CD14-positive monocyte (primary cell): ENCODE results near the gene POLR2J. TPM values are rescaled to one million over a fixed set of nuclear protein-coding genes. Genes with fewer than 3 reads are reported as not detected.

ENCODE experiments used
- DNase-seq, 3 donors: peaks; one replicate each; pipeline ENCODE4 v3.0.0-alpha.2; 2011 to 2022
- H2AFZ ChIP-seq: 2 replicates; pipeline ENCODE4 v1.6.0; 2012; ENCODE audit warnings: mild to moderate bottlenecking, low read depth, low read length, inconsistent platforms; ENCODE audit not compliant: insufficient read depth, poor library complexity, severe bottlenecking
- H3K27ac ChIP-seq, 2 donors: 1 replicate in 1 of 2; 2 replicates in 1 of 2; pipeline ENCODE4 v1.5.1; 2012 to 2013; ENCODE audit warnings: low read length in 2 of 2, control low read depth in 1 of 2, inconsistent platforms in 1 of 2, low read depth in 1 of 2, mild to moderate bottlenecking in 1 of 2
- H3K27me3 ChIP-seq, 2 donors: one replicate each; pipeline versions ENCODE4 v1.6.0 to v1.6.1; 2011 to 2013; ENCODE audit warnings: low read length in 2 of 2; ENCODE audit not compliant: control insufficient read depth in 2 of 2, insufficient read depth in 2 of 2
- H3K36me3 ChIP-seq, 2 donors: replicated peaks in 1 of 2; 1 replicate in 1 of 2; 2 replicates in 1 of 2; pipeline versions ENCODE4 v1.5.1 to v1.6.1; 2012 to 2013; ENCODE audit warnings: low read length in 2 of 2, control low read depth in 1 of 2, inconsistent platforms in 1 of 2, mild to moderate bottlenecking in 1 of 2; ENCODE audit not compliant: insufficient read depth in 2 of 2, control insufficient read depth in 1 of 2
- H3K4me1 ChIP-seq, 2 donors: 1 replicate in 1 of 2; 2 replicates in 1 of 2; pipeline versions ENCODE4 v1.5.1 to v1.6.1; 2012 to 2013; ENCODE audit warnings: low read length in 2 of 2, control low read depth in 1 of 2, inconsistent platforms in 1 of 2, mild to moderate bottlenecking in 1 of 2, moderate library complexity in 1 of 2; ENCODE audit not compliant: insufficient read depth in 2 of 2, control insufficient read depth in 1 of 2
- H3K4me2 ChIP-seq: replicated peaks from 2 replicates; pipeline ENCODE3; 2012; ENCODE audit warnings: low read length, moderate library complexity, mild to moderate bottlenecking; ENCODE audit not compliant: poor library complexity, severe bottlenecking; ENCODE audit errors: extremely low read depth
- H3K4me3 ChIP-seq, 3 experiments: fragments of 200-600 bp in 1 of 3; sonication (generic) in 1 of 3; replicated peaks in 1 of 3; 1 replicate in 2 of 3; 2 replicates in 1 of 3; pipeline ENCODE4 v1.5.1; 2011 to 2013; ENCODE audit warnings: low read length in 3 of 3, mild to moderate bottlenecking in 3 of 3, control low read depth in 2 of 3, low read depth in 2 of 3, inconsistent platforms in 1 of 3, moderate library complexity in 1 of 3
- H3K79me2 ChIP-seq: 2 replicates; pipeline ENCODE4 v1.6.0; 2012; ENCODE audit warnings: mild to moderate bottlenecking, control low read depth, inconsistent platforms, low read length, moderate library complexity; ENCODE audit not compliant: insufficient read depth
- H3K9ac ChIP-seq: 2 replicates; pipeline ENCODE4 v1.6.0; 2017; ENCODE audit warnings: low read length, mild to moderate bottlenecking; ENCODE audit not compliant: insufficient read depth, poor library complexity, severe bottlenecking
- H3K9me3 ChIP-seq, 2 donors: replicated peaks in 1 of 2; 1 replicate in 1 of 2; 2 replicates in 1 of 2; pipeline versions ENCODE4 v1.5.1 to v1.6.1; 2012 to 2013; ENCODE audit warnings: low read length in 2 of 2, control low read depth in 1 of 2; ENCODE audit not compliant: control insufficient read depth in 1 of 2, insufficient read depth in 1 of 2
- H4K20me1 ChIP-seq: 2 replicates; pipeline ENCODE4 v1.6.0; 2012; ENCODE audit warnings: mild to moderate bottlenecking, low read length, control low read depth, moderate library complexity; ENCODE audit not compliant: insufficient read depth
- H3K27ac Mint-ChIP-seq, 7 donors: one replicate each; pipeline ENCODE4 v1.8.0; 2020; ENCODE audit warnings: mild to moderate bottlenecking in 7 of 7, mixed read lengths in 7 of 7, moderate library complexity in 6 of 7, inconsistent platforms in 2 of 7
- H3K27me3 Mint-ChIP-seq, 3 donors: one replicate each; pipeline ENCODE4 v1.8.0; 2021 to 2022; ENCODE audit warnings: low read depth in 3 of 3, mild to moderate bottlenecking in 3 of 3, mixed read lengths in 3 of 3, moderate library complexity in 3 of 3, inconsistent platforms in 1 of 3
- H3K36me3 Mint-ChIP-seq, 2 donors: one replicate each; pipeline ENCODE4 v1.8.0; 2020; ENCODE audit warnings: mixed read lengths in 2 of 2, inconsistent platforms in 1 of 2, mild to moderate bottlenecking in 1 of 2
- H3K4me1 Mint-ChIP-seq: one replicate; pipeline ENCODE4 v1.8.0; 2020; ENCODE audit warnings: mild to moderate bottlenecking, mixed read lengths
- H3K4me3 Mint-ChIP-seq, 2 donors: one replicate each; pipeline ENCODE4 v1.8.0; 2020; ENCODE audit warnings: mild to moderate bottlenecking in 2 of 2, mixed read lengths in 2 of 2, moderate library complexity in 1 of 2
- H3K9me3 Mint-ChIP-seq, 7 donors: one replicate each; pipeline ENCODE4 v1.8.0; 2020 to 2022; ENCODE audit warnings: mixed read lengths in 7 of 7, mild to moderate bottlenecking in 6 of 7, moderate library complexity in 6 of 7, inconsistent platforms in 2 of 7
- CTCF ChIP-seq: fragments of 200-600 bp; IDR thresholded peaks from one replicate; pipeline ENCODE4 v1.8.0; 2022; ENCODE audit warnings: antibody characterized with exemption, mild to moderate bottlenecking
- WGBS: methylation state at CpG from one replicate; pipeline ENCODE4 v1.1.5; 2013; ENCODE audit warnings: missing lambda C conversion rate; ENCODE audit not compliant: insufficient coverage; 5-methylcytosine and 5-hydroxymethylcytosine counted together
- intact Hi-C, 2 donors: fragments of 100-400 bp; cut with micrococcal nuclease; formaldehyde crosslinking; loops; one replicate each; pipeline versions ENCODE4 v1.15.0 to v1.15.1; 2023
- polyA plus RNA-seq, 3 donors: library from polyadenylated mRNA; depleted of rRNA in 1 of 3; unstranded in 2 of 3; stranded (reverse) in 1 of 3; fragments of 300-500 nt in 2 of 3; fragments of >200 nt in 1 of 3; fragmentation: Illumina TruSeq in 2 of 3; gene quantifications; 1 replicate in 2 of 3; 2 replicates in 1 of 3; pipeline ENCODE4 v1.2.3, GENCODE V29; 2012 to 2021

POLR2J gene
- polyA plus RNA-seq, 3 donors, result 65.7 to 104 (median 85.0) TPM

GRCh38 chr7:102426268-102427018 lies 52.3 kb downstream of the POLR2J start:
- peak overlapping the region; percentile 100 for H3K27ac Mint-ChIP-seq
- Histone ChIP-seq H3K9me3 (no peaks in the 10 kb centered on the region), H3K79me2 (peaks cover 6% of the 10 kb centered on the region), H4K20me1 (no peaks in the 10 kb centered on the region), H2AFZ (peak overlapping the region; percentile 44), H3K4me3 (peak overlapping the region in 2 of 3 experiments; percentile 11 to 56), H3K27ac (peak overlapping the region; percentile 98 to 100), H3K4me1 (peaks cover 74 to 79% of the 10 kb centered on the region in 2 donors), H3K9ac (peak overlapping the region; percentile 94), H3K4me2 (peak overlapping the region; percentile 57), H3K36me3 (no peaks in the 10 kb centered on the region), H3K27me3 (no peaks in the 10 kb centered on the region)
- peaks cover 22 to 28% of the 10 kb centered on the region in 2 donors for H3K36me3 Mint-ChIP-seq
- H3K4me1 Mint-ChIP-seq, result peaks cover 74% of the 10 kb centered on the region
- peaks cover 0 to 5% (median 0%) of the 10 kb centered on the region in 3 donors for H3K27me3 Mint-ChIP-seq
- WGBS, result 3% methylated on average over 12 of the region's 16 CpGs
- peak; percentile 90 to 94 (median 93) for DNase-seq
- peak overlapping the region; percentile 73 to 85 for H3K4me3 Mint-ChIP-seq
- TF ChIP-seq CTCF, result no peak
- intact Hi-C loops, result no loop called here
- H3K9me3 Mint-ChIP-seq, result peaks cover 0 to 2% (median 0%) of the 10 kb centered on the region in 7 donors

- intact Hi-C loops, result no loop called here
- WGBS, result 8% methylated on average over 25 of the region's 25 CpGs
Observed at GRCh38 chr7:102425639-102426267, 53.0 kb downstream of the POLR2J start.

More at GRCh38 chr7:102425639-102426267, 53.0 kb downstream of the POLR2J start:
- H3K4me3 ChIP-seq, result peak overlapping the region in 2 of 3 experiments; percentile 11 to 56
- no peaks in the 10 kb centered on the region for H4K20me1 ChIP-seq
- H3K27me3 Mint-ChIP-seq, result peaks cover 0 to 5% (median 0%) of the 10 kb centered on the region in 3 donors
- peak overlapping the region; percentile 73 to 85 for H3K4me3 Mint-ChIP-seq
- H3K9me3 Mint-ChIP-seq, result peaks cover 0 to 2% (median 0%) of the 10 kb centered on the region in 7 donors
- no peak for TF ChIP-seq CTCF
- peak overlapping the region; percentile 44 for H2AFZ ChIP-seq
- no peaks in the 10 kb centered on the region for H3K27me3 ChIP-seq
- peak overlapping the region; percentile 57 for H3K4me2 ChIP-seq
- no peaks in the 10 kb centered on the region for H3K9me3 ChIP-seq
- H3K9ac ChIP-seq, result peak overlapping the region; percentile 94
- H3K36me3 Mint-ChIP-seq, result peaks cover 25 to 34% of the 10 kb centered on the region in 2 donors
- H3K79me2 ChIP-seq, result peaks cover 5% of the 10 kb centered on the region
- peak overlapping the region; percentile 100 for H3K27ac Mint-ChIP-seq
- H3K27ac ChIP-seq, result peak overlapping the region; percentile 98 to 100
- peak; percentile 93 to 98 (median 93) for DNase-seq
- no peaks in the 10 kb centered on the region for H3K36me3 ChIP-seq
- H3K4me1 ChIP-seq, result peaks cover 73 to 79% of the 10 kb centered on the region in 2 donors
- H3K4me1 Mint-ChIP-seq, result peaks cover 72% of the 10 kb centered on the region
